Stimulated activated CD8-positive, alpha-beta memory T cell treated with anti-CD3 and anti-CD28 coated beads, Interleukin-7, amount 100 ng/mL, for 24 hours (primary cell): ENCODE results near the gene XPNPEP1.

Experiments used
- DNase-seq: peaks from one replicate; pipeline ENCODE4 v3.0.0-alpha.2; 2020; ENCODE audit warnings: low read depth

XPNPEP1 gene

GRCh38 chr10:109922976-109923921 is at the start of gene XPNPEP1:
Gene XPNPEP1 (minus strand): TSS chr10:109923511. CDS start chr10:109923433, 78 bp downstream.
- peak; percentile 60 for DNase-seq

DNA sequence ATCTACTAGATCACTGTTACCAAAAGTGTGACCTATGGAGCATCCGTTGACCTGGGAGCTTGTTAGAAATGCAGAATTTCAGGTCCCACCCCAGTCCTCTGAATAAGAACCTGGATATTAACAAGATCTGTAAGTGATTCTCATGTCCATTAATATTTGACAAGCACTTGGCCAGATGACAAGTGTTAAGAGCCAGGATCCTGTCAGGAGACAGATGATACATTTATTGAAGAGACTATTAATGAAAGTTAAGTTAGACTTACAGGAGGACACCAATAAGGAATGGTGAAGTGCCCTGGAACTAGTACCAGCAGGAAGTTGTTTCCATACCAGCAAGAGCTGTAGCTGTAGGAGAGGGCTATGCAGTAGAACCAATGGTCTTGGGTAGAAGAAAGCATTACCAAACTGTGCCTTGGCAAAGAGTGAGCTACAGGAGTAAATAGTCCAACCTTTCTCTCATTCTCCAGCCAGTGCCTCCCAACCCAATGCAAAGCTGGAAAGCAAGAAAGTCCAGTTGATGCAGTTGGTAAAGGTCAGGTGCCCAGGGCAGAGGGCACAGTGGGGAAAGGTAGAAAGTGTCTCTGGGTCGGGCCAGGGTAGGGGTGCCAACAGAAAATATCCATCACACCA is 49.2 kb upstream of the XPNPEP1 start:
- no peak for DNase-seq

DNA sequence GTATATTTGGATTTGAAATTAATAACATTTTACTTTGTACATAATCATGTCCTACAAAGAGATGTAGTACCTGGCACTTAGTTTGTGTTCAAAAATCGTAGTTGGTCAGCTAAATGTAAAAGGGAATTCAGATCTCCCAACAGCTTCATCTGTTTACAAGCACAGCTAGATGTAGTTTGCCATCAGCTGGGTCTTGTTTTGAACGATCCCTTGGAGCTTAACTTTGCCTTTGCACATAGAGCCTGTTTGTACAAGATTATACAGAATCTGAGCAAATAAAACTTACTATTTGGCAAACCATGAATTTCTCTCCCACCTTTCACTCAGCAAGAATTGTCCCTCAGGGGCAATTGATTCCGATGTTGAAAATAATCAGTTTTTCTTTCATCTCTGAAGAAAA is 48.3 kb upstream of the XPNPEP1 start:
- DNase-seq: no peak

GRCh38 chr10:109969760-109970346 is 46.5 kb upstream of the XPNPEP1 start:
- DNase-seq: no peak

DNA sequence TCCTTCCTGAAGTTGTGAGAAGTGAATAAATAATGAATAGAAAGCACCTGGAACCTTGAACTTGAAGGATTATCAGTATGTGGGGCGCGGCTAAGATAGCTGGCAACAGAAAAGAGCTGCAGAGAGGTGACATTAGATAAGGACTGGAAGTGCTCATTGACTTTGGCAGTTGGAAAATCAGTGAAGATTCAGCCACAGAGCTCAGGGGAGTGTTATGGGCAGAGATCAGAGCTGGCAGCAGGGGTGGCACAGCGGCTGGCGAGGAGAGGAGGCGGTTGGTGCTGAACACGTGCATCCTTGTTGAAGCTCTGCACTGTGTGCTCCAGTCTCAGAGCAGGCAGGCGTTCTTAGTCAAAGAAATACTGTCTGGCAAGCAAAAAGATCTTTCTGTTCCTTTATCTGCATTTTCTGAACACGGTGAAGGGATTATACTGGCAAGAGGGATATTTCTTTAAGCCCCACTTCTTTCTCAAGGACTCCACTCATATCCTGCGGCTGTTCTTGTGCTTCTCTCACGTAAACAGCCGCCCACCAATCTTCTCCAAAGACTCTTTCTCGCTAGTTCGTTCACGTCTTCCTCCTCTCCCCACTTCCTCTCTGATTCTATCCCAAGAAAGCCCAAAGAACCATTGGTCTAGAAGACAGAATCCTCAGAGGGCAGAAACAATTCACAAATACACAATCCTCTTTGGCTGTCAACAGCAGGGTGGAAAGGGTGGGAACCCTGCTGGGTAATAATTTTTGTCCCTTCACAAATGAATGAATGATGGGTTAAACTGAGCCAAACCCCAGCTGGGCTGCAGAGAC is 45.8 kb upstream of the XPNPEP1 start:
- no peak for DNase-seq

GRCh38 chr10:109967739-109968088 is 44.4 kb upstream of the XPNPEP1 start:
- DNase-seq: no peak

GRCh38 chr10:109966961-109967738 is 43.8 kb upstream of the XPNPEP1 start:
- DNase-seq: no peak

- no peak for DNase-seq
Measured at GRCh38 chr10:109964318-109964717, 41.0 kb upstream of the XPNPEP1 start.

- no peak for DNase-seq
Measured at GRCh38 chr10:109963439-109963838, 40.1 kb upstream of the XPNPEP1 start.

DNA sequence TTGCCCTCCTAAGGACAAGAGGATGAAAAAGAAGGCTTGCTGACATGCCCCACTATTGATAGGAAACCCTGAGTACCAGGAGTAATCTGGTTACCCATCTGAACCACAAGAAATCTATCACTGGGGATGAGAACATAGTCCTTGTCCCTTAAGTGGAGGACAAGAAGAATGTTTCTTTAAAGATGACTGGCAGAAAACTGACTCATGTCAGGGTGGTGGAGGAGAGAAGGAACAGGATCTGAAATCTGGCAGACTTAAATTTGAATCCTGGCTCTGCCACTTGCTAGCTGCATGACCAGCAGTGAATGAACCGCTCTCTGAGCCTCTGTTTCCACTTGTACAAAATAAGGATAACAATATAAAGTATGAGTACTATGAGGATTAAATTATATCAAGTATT is 38.9 kb upstream of the XPNPEP1 start:
- no peak for DNase-seq

DNA sequence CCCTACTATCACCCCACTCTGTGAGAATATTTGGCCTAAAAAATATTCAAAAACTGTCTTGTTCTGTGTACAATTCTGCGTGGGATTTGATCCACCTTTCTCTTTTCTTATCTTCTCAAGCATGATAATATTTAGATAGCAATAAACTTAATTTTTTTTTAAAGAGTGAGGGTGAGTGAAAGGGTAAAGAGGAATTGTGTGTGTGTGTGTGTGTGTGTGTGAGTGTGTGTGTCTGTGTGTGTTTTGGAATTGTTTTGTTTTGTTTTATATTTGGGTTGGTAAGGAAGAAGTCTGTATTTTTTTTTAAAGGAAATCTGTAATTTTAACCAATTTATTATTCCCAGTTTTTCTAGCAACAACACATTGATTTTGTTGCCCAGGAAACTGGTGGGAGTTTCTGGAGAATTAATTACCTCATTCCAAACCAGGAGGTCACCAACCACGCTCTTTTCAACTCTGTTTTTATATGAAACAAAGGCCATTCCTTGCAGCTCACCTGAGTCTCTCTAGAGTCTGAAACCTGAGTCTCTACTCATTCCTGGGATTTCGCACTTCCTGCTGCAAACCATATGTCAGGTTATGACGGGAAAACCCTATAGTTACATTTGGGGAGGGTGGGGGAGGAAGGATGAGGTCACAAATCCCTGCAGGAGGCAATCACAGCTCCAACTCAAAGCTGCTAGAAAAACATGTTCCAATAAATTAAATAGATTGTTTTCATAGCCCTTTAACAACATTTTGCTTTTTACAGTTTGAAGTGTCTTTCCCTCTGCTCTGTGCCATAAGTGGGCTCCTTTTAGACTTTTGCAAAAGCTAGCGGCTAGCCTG is 38.1 kb upstream of the XPNPEP1 start:
- no peak for DNase-seq

GRCh38 chr10:109960682-109961081 is 37.4 kb upstream of the XPNPEP1 start:
- no peak for DNase-seq

- DNase-seq: no peak
Measured at GRCh38 chr10:109959259-109960145, 36.2 kb upstream of the XPNPEP1 start.

DNA sequence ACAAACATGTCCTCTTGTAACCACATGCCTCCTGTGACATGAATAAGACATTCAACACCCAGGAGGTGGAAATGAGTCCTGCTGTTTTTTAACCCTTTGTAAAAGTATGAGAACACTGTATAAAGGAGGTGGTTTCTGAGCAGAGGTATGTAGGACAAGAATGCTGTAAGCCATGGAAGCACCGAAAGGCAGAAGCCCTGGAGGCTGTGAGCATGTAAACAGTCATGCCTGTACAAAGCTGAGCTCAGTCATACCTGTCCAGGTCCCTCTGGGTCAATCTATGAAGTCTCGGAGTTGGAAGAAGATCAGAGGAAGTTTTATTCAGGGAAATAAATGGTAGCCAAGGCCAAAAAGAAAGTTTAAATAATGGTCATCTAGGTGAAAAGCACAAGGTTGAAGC is 34.7 kb upstream of the XPNPEP1 start:
- no peak for DNase-seq

DNA sequence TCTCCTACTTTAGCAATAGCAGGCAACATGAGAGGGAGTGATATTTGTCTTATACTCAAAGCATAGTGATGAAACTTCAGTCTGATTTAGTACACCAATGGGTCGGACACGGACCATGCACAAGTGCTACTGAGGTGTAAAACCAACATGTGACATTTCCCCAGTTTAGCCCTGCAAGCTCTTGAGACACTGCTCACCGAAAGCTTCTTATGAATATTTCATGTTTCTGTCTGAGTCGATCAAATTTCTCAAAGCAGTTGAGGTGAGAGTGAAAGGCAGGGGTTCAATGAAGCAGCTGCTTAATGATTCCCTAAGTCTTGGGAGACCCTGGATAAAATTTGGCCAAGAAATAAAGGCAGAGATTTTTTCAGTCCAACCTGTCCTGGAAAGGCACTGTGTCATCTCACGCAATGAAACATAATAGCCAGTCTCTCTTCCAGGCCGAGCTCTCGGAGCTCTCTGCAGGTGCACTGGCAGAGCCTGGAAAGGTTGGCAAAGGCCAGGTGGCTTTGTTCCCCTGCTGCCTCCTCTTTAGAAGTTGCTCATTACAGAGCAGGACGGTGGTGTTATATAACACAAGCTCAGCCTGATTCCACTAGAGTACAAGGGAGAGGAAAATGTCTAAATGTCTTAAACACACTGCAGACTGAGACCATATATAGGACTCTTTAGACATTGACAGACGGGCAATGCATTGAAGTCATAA is 33.9 kb upstream of the XPNPEP1 start:
- DNase-seq: no peak

DNA sequence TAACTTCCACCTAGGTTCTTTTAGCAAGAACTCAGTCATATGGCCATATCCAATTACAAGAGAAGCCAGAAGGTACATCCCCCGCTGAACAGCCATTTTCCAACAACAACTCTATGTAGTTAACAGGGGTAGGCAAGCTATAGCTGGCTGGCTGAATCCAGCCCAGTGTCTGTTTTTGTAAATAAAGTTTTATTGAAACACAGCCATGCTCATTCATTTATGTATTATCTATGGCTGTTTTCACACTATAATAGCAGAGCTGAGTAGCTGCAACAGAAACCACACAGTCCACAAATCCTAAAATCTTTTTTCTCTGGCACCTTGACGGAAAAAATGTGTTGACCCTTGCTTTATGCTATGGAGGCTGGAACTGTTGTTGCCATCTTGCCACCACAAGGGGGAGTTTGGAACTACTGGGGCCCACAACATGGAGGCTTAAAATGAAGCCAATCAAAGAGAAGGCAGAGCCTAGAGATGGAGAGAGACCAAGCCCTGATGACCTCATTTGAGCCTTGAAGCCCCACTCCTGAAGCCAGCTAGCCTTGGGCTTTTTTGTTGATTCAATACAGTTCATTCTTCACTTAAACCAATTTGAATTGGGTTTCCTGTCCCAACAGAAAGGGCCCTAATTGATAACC is 33.3 kb upstream of the XPNPEP1 start:
- no peak for DNase-seq

GRCh38 chr10:109953766-109954165 is 30.5 kb upstream of the XPNPEP1 start:
- no peak for DNase-seq

GRCh38 chr10:109952526-109952925 is 29.2 kb upstream of the XPNPEP1 start:
- no peak for DNase-seq
